Kidney (tissue), 14 donors: ENCODE data around the gene RAD51B. TPM values are rescaled to one million over a fixed set of nuclear protein-coding genes. Genes with fewer than 3 reads are reported as not detected.

Experiments
- DNase-seq, 5 donors: peaks; one replicate each; pipeline ENCODE4 v3.0.0-alpha.2; 2013 to 2020
- FAIRE-seq: peaks from 2 replicates; lab custom pipeline; 2012; peaks lifted over from hg19 to GRCh38; lab: Jason Lieb, UNC
- H3K27ac ChIP-seq, 2 donors: one replicate each; pipeline ENCODE4 v1.7.0; 2013; ENCODE audit warnings: low read depth in 2 of 2, low read length in 2 of 2, inconsistent platforms in 1 of 2
- H3K27me3 ChIP-seq: one replicate; pipeline ENCODE4 v1.7.1; 2013; ENCODE audit warnings: low read length, inconsistent platforms; ENCODE audit not compliant: control insufficient read depth, insufficient read depth
- H3K36me3 ChIP-seq, 3 donors: one replicate each; pipeline versions ENCODE4 v1.7.0 to v1.7.1; 2013; ENCODE audit warnings: low read length in 3 of 3, control low read depth in 1 of 3, inconsistent platforms in 1 of 3; ENCODE audit not compliant: insufficient read depth in 3 of 3, control insufficient read depth in 2 of 3
- H3K4me1 ChIP-seq, 3 donors: one replicate each; pipeline versions ENCODE4 v1.7.0 to v1.7.1; 2013; ENCODE audit warnings: low read length in 3 of 3, inconsistent platforms in 1 of 3, low read depth in 1 of 3; ENCODE audit not compliant: control insufficient read depth in 2 of 3, insufficient read depth in 2 of 3
- H3K4me3 ChIP-seq, 3 donors: one replicate each; pipeline versions ENCODE4 v1.7.0 to v1.8.1; 2013; ENCODE audit warnings: low read length in 3 of 3, control low read depth in 1 of 3, inconsistent platforms in 1 of 3
- H3K9ac ChIP-seq, 3 donors: one replicate each; pipeline versions ENCODE4 v1.7.0 to v1.7.1; 2013; ENCODE audit warnings: low read length in 3 of 3, control low read depth in 1 of 3, inconsistent platforms in 1 of 3
- H3K9me3 ChIP-seq, 3 donors: one replicate each; pipeline versions ENCODE4 v1.7.0 to v1.7.1; 2013; ENCODE audit warnings: low read length in 3 of 3, control low read depth in 1 of 3, inconsistent platforms in 1 of 3; ENCODE audit not compliant: control insufficient read depth in 2 of 3, insufficient read depth in 1 of 3
- intact Hi-C: fragments of 100-400 bp; cut with DNase I; formaldehyde crosslinking; loops from one replicate; pipeline ENCODE4 v1.11.1; 2022
- polyA plus RNA-seq: library from polyadenylated mRNA; stranded (reverse); fragments of 350-450 nt; fragmentation: Illumina TruSeq; extraction: RNeasy Lipid Tissue Mini Kit (QIAGEN cat#74804); gene quantifications from one replicate; pipeline ENCODE4 v1.2.3, GENCODE V29; 2014; ENCODE audit warnings: low read depth, low replicate concordance; ENCODE audit not compliant: insufficient read depth
- total RNA-seq: library from RNA; stranded (reverse); fragmentation: NEBNext Ultra II Directional; extraction: Animal tissue kit (Norgen Biotek cat#: 25700); gene quantifications from one replicate; pipeline ENCODE4 v1.2.1, GENCODE V29; 2021
- TF ChIP-seq, protein P1 (sequence below): IDR thresholded peaks from 3 replicates; pipeline ENCODE4 v1.5.1; 2012; ENCODE audit warnings: mild to moderate bottlenecking, moderate library complexity, borderline replicate concordance; ENCODE audit not compliant: insufficient read depth; ENCODE audit errors: extremely low read depth
- donor health status: control.
- donor health status: control.
- donor health status: control.
- donor health status: control.
- donor health status: control.
- donor health status: DM: yes; HTN: yes; CAD: no.
- donor health status: Normal renal cell carcinoma (clear cell type).

Gene RAD51B
- total and polyA plus RNA-seq, 2 donors from 2014 or later = 6.9 to 18.0 TPM

DNA sequence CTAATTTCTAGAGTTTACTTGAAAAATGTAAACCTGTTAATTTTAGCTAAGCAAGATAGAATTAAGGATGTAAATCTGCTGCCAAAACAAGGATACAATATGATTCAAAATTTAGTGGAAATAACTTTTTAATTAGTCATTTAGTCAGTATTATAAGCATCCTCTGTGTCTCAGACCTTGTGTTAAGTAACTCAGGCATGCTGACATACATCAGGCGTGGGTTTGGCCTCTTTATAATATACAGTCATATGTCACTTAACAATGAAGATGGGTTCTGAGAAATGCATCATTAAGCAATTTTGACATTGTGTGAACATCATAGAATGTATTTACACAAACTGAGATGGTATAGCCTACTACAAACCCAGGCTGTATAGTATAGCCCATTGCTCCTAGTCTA, 586.4 kb downstream of the RAD51B start:
- no peaks in the 10 kb centered on the region for H3K27me3 ChIP-seq
- H3K27ac ChIP-seq = no peak overlapping the region
- H3K36me3 ChIP-seq = no peaks in the 10 kb centered on the region
- no peak overlapping the region for H3K9ac ChIP-seq
- intact Hi-C loops = no loop called here
- TF ChIP-seq, protein P1, sequence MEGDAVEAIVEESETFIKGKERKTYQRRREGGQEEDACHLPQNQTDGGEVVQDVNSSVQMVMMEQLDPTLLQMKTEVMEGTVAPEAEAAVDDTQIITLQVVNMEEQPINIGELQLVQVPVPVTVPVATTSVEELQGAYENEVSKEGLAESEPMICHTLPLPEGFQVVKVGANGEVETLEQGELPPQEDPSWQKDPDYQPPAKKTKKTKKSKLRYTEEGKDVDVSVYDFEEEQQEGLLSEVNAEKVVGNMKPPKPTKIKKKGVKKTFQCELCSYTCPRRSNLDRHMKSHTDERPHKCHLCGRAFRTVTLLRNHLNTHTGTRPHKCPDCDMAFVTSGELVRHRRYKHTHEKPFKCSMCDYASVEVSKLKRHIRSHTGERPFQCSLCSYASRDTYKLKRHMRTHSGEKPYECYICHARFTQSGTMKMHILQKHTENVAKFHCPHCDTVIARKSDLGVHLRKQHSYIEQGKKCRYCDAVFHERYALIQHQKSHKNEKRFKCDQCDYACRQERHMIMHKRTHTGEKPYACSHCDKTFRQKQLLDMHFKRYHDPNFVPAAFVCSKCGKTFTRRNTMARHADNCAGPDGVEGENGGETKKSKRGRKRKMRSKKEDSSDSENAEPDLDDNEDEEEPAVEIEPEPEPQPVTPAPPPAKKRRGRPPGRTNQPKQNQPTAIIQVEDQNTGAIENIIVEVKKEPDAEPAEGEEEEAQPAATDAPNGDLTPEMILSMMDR = no peak
- no peaks in the 10 kb centered on the region for H3K9me3 ChIP-seq
- FAIRE-seq (no peak), DNase-seq (no peak)
- H3K4me1 ChIP-seq = peaks cover 6 to 22% (median 12%) of the 10 kb centered on the region in 3 donors
- H3K4me3 ChIP-seq = no peak overlapping the region

DNA sequence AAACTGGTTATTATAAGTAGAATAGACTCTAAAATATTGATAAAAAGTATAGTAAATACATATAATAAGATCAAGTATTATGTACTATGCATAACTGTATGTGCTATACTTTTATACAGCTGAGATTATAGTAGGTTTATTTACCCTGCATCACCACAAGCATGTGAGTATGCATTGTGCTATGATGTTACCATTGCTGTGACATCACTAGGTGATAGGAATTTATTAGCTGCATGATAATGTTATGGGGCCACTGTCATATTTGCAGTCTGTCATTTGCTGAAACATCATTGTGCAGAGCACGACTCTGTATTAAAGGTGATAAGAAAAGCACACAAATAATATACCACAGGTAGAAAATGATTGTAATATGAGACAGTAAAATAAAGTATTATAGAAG, 587.7 kb downstream of the RAD51B start:
- TF ChIP-seq, protein P1 = no peak
- Histone ChIP-seq H3K4me3 (no peak overlapping the region), H3K27me3 (no peaks in the 10 kb centered on the region), H3K9me3 (no peaks in the 10 kb centered on the region), H3K9ac (no peak overlapping the region), H3K4me1 (peaks cover 3 to 19% (median 8%) of the 10 kb centered on the region in 3 donors), H3K27ac (no peak overlapping the region), H3K36me3 (no peaks in the 10 kb centered on the region)
- no peak for FAIRE-seq
- no peak for DNase-seq
- intact Hi-C loops = no loop called here

DNA sequence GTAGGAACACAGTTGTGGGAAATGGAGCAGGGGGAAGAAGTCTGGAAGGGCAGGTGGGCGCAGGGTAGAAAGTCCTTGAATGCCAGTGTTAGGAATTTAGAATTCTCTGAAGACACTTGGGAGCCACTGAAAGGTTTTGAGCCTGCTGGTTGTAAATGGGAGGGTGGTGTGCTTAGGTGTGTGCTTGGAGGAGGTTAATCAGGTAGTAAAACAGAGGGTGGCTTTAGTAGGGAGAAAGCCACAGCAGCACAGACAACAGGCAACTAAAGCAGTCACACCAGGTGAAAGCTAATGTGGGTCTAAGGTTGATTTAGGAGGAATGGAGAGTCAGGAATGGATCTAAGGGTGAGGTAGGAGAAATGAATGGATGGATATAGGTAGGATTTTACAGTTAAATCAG, 588.2 kb downstream of the RAD51B start:
- no peak overlapping the region for H3K9ac ChIP-seq
- peaks cover 3 to 19% (median 6%) of the 10 kb centered on the region in 3 donors for H3K4me1 ChIP-seq
- DNase-seq (no peak), FAIRE-seq (no peak)
- no peak overlapping the region for H3K27ac ChIP-seq
- no peaks in the 10 kb centered on the region for H3K36me3 ChIP-seq
- H3K27me3 ChIP-seq = no peaks in the 10 kb centered on the region
- TF ChIP-seq, protein P1 = no peak
- no peak overlapping the region for H3K4me3 ChIP-seq
- intact Hi-C loops = no loop called here
- no peaks in the 10 kb centered on the region for H3K9me3 ChIP-seq

DNA sequence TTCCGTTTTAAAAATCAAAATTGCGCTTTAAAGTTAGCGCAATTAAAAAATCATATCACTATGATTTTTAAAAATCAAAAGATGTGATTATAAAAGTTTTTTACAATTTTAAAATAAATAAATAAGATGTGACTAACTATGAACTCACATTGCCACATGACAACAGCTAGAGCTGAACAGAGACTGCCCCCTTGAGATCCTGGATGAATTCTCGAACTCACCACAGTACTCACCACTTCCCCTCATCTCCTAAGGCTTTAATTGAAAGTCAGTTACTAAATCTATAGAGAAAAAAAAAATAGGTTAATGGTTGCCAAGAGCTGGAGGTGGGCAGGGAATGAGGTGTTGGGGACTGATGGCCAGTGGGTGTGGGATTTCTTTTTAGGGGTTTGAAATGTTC, 589.1 kb downstream of the RAD51B start:
- Histone ChIP-seq H3K36me3 (no peaks in the 10 kb centered on the region), H3K27me3 (no peaks in the 10 kb centered on the region), H3K27ac (no peak overlapping the region), H3K9me3 (no peaks in the 10 kb centered on the region), H3K4me1 (peaks cover 0 to 12% (median 6%) of the 10 kb centered on the region in 3 donors), H3K9ac (no peak overlapping the region), H3K4me3 (no peak overlapping the region)
- TF ChIP-seq, protein P1 = no peak
- intact Hi-C loops = no loop called here
- DNase-seq (no peak), FAIRE-seq (no peak)
